IMR-90 (cell line): ENCODE results near the gene HAUS7. TPM values are rescaled to one million over a fixed set of nuclear protein-coding genes. Genes with fewer than 3 reads are reported as not detected.

Experiments
- ATAC-seq: fragments of 200-7000 bp; cut with Tn5 transposase; 2 replicates; pipeline ENCODE4 v1.9.1; 2020; ENCODE audit warnings: low read depth, mild to moderate bottlenecking, moderate library complexity
- Bru-seq: library from RNA; stranded (reverse); fragments of 400-500 nt; gene quantifications from one replicate; lab custom pipeline; 2021; lab: Mats Ljungman, UMichigan
- BruChase-seq, 2 experiments: library from RNA; stranded (reverse); fragments of 400-500 nt; gene quantifications; one replicate each; lab custom pipeline; 2021; lab: Mats Ljungman, UMichigan
- BruUV-seq: library from RNA; stranded (reverse); fragments of 400-500 nt; replicated peaks from 2 replicates; lab custom pipeline; 2021; lab: Mats Ljungman, UMichigan
- CTCF ChIA-PET: fragments of 300-600 bp; formaldehyde crosslinking; extraction: SDS; loops from one replicate; lab custom pipeline; 2021; ENCODE audit warnings: antibody characterized with exemption; lab: Yijun Ruan, JAX
- POLR2A ChIA-PET: fragments of 300-600 bp; sonication (Branson Sonifier 250); formaldehyde crosslinking; loops from one replicate; lab custom pipeline; 2022; ENCODE audit warnings: antibody characterized with exemption; ENCODE audit not compliant: unreplicated experiment; lab: Charles Lee
- DNase-seq: peaks from one replicate; pipeline ENCODE4 v3.0.0; 2013
- H2AFZ ChIP-seq: replicated peaks from 2 replicates; pipeline ENCODE3; 2013; ENCODE audit warnings: low read length, mild to moderate bottlenecking; ENCODE audit not compliant: poor library complexity
- H2AK5ac ChIP-seq: 2 replicates; pipeline ENCODE4 v1.6.1; 2013; ENCODE audit warnings: low read depth, low read length, inconsistent platforms
- H2AK9ac ChIP-seq: replicated peaks from 2 replicates; pipeline ENCODE3; 2013; ENCODE audit warnings: mild to moderate bottlenecking, low read depth, low read length, moderate library complexity; ENCODE audit not compliant: poor library complexity
- H2BK120ac ChIP-seq: 2 replicates; pipeline ENCODE4 v1.6.1; 2013; ENCODE audit warnings: low read depth, low read length, inconsistent platforms
- H2BK15ac ChIP-seq: 3 replicates; pipeline ENCODE4 v1.6.1; 2013; ENCODE audit warnings: low read depth, low read length, inconsistent platforms
- H2BK20ac ChIP-seq: 2 replicates; pipeline ENCODE4 v1.6.1; 2013; ENCODE audit warnings: low read depth, mild to moderate bottlenecking, inconsistent platforms, low read length, moderate library complexity
- H2BK5ac ChIP-seq: 2 replicates; pipeline ENCODE4 v1.6.1; 2013; ENCODE audit warnings: mild to moderate bottlenecking, low read depth, low read length, inconsistent platforms; ENCODE audit not compliant: poor library complexity, severe bottlenecking
- H3K14ac ChIP-seq: replicated peaks from 2 replicates; pipeline ENCODE4 v1.6.1; 2013; ENCODE audit warnings: low read depth, low read length, inconsistent platforms
- H3K18ac ChIP-seq: 2 replicates; pipeline ENCODE4 v1.6.1; 2013; ENCODE audit warnings: low read depth, low read length, control low read depth
- H3K23ac ChIP-seq: 2 replicates; pipeline ENCODE4 v1.6.1; 2013; ENCODE audit warnings: low read depth, low read length, inconsistent platforms
- H3K27ac ChIP-seq: 2 replicates; pipeline ENCODE4 v1.5.1; 2013; ENCODE audit warnings: mild to moderate bottlenecking, control low read depth, low read length; ENCODE audit not compliant: insufficient read depth
- H3K27me3 ChIP-seq: 2 replicates; pipeline ENCODE4 v1.6.1; 2013; ENCODE audit warnings: low read length; ENCODE audit not compliant: control insufficient read depth, insufficient read depth
- H3K36me3 ChIP-seq: 2 replicates; pipeline ENCODE4 v1.6.1; 2013; ENCODE audit warnings: low read length, mixed read lengths; ENCODE audit not compliant: control insufficient read depth, insufficient read depth
- H3K4ac ChIP-seq: 2 replicates; pipeline ENCODE4 v1.6.1; 2013; ENCODE audit warnings: low read depth, low read length, inconsistent platforms
- H3K4me1 ChIP-seq: 2 replicates; pipeline ENCODE4 v1.6.1; 2013; ENCODE audit warnings: low read length, mixed read lengths; ENCODE audit not compliant: control insufficient read depth, insufficient read depth
- H3K4me2 ChIP-seq: 2 replicates; pipeline ENCODE4 v1.6.1; 2013; ENCODE audit warnings: low read depth, mild to moderate bottlenecking, control low read depth, low read length, moderate library complexity
- H3K4me3 ChIP-seq: 2 replicates; pipeline ENCODE4 v1.5.1; 2013; ENCODE audit warnings: low read depth, mild to moderate bottlenecking, control low read depth, low read length, moderate library complexity; ENCODE audit not compliant: insufficient read depth
- H3K56ac ChIP-seq: 2 replicates; pipeline ENCODE4 v1.6.1; 2013; ENCODE audit warnings: low read length, inconsistent platforms; ENCODE audit not compliant: insufficient read depth; ENCODE audit errors: extremely low read depth
- H3K79me1 ChIP-seq, 2 experiments: 2 replicates each; pipeline ENCODE4 v1.6.1; 2013; ENCODE audit warnings: low read length in 2 of 2, inconsistent platforms in 1 of 2, low read depth in 1 of 2
- H3K9ac ChIP-seq: 2 replicates; pipeline ENCODE4 v1.6.1; 2013; ENCODE audit warnings: low read depth, low read length, control low read depth
- H3K9me1 ChIP-seq: 2 replicates; pipeline ENCODE4 v1.6.1; 2013; ENCODE audit warnings: low read length, inconsistent platforms; ENCODE audit not compliant: insufficient read depth
- H3K9me3 ChIP-seq: 2 replicates; pipeline ENCODE4 v1.6.1; 2013; ENCODE audit warnings: low read length; ENCODE audit not compliant: control insufficient read depth, insufficient read depth
- H4K20me1 ChIP-seq: 2 replicates; pipeline ENCODE4 v1.6.1; 2013; ENCODE audit warnings: low read length, inconsistent platforms; ENCODE audit not compliant: insufficient read depth
- H4K5ac ChIP-seq: 2 replicates; pipeline ENCODE4 v1.6.1; 2013; ENCODE audit warnings: mild to moderate bottlenecking, low read depth, low read length, control low read depth
- H4K8ac ChIP-seq, 2 experiments: 2 replicates each; pipeline ENCODE4 v1.6.1; 2013; ENCODE audit warnings: low read depth in 2 of 2, low read length in 2 of 2, control low read depth in 1 of 2, inconsistent platforms in 1 of 2
- H4K91ac ChIP-seq: 2 replicates; pipeline ENCODE4 v1.6.1; 2013; ENCODE audit warnings: low read depth, low read length, inconsistent platforms; ENCODE audit not compliant: insufficient read depth
- CTCF ChIP-seq: conservative IDR thresholded peaks from 2 replicates; pipeline ENCODE4 v1.5.1; 2012; ENCODE audit warnings: mild to moderate bottlenecking, low read depth, low read length, improper control_type of control experiment
- MAFK ChIP-seq: IDR thresholded peaks from 2 replicates; pipeline ENCODE4 v1.6.1; 2012; ENCODE audit warnings: low read depth, low read length, improper control_type of control experiment
- NFE2L2 ChIP-seq: fragments of 150-350 bp; IDR thresholded peaks from 2 replicates; pipeline ENCODE4 v1.6.1; 2016; ENCODE audit warnings: low read depth, mild to moderate bottlenecking, low read length
- RAD21 ChIP-seq: IDR thresholded peaks from 2 replicates; pipeline ENCODE4 v1.6.1; 2012; ENCODE audit warnings: low read length, improper control_type of control experiment
- SMC3 ChIP-seq: fragments of 150-350 bp; IDR thresholded peaks from 2 replicates; pipeline ENCODE4 v1.6.1; 2016; ENCODE audit warnings: low read depth, mild to moderate bottlenecking, antibody characterized with exemption, low read length, moderate library complexity
- WGBS, 2 experiments: methylation state at CpG; one replicate each; pipeline versions ENCODE4 v1.1.5 to v1.1.7; 2013; ENCODE audit warnings: missing lambda C conversion rate in 2 of 2; ENCODE audit not compliant: insufficient read length in 1 of 2; ENCODE audit errors: extremely low coverage in 2 of 2; 5-methylcytosine and 5-hydroxymethylcytosine counted together
- dilution Hi-C: fragments of 300-500 bp; cut with HindIII; formaldehyde crosslinking; loops from one replicate; pipeline ENCODE4 v1.14.3; 2018; ENCODE audit warnings: low sequenced_read_pairs; ENCODE audit not compliant: unreplicated experiment
- in situ Hi-C: fragments of 300-500 bp; cut with MboI; formaldehyde crosslinking; loops from 3 replicates; pipeline ENCODE4 v1.14.3; 2019; ENCODE audit warnings: low sequenced_read_pairs, inconsistent platforms, mixed read lengths
- intact Hi-C: fragments of 100-400 bp; cut with micrococcal nuclease; formaldehyde crosslinking; loops from 2 replicates; pipeline ENCODE4 v1.10.0; 2022
- long read RNA-seq: library from polyadenylated mRNA; unstranded; transcript quantifications from one replicate; pipeline ENCODE4 v2.0.0, GENCODE V29; 2021; ENCODE audit not compliant: unreplicated experiment
- polyA plus RNA-seq, 3 experiments: library from polyadenylated mRNA; depleted of rRNA; stranded (reverse); fragments of >200 nt; gene quantifications; 2 replicates each; pipeline ENCODE4 v1.2.3, GENCODE V29; 2012; ENCODE audit warnings: low replicate concordance in 1 of 3
- total RNA-seq: library from RNA; depleted of rRNA; stranded (reverse); fragments of >200 nt; gene quantifications from 2 replicates; pipeline ENCODE4 v1.2.3, GENCODE V29; 2012; rRNA removed

The HAUS7 gene
- total RNA-seq (10.8 TPM in 2 replicates), polyA plus RNA-seq (2012; rRNA removed) (25.9 and 27.7 TPM in 2 replicates), Bru-seq, nascent RNA (percentile 37 among the genes with signal in this experiment), BruChase-seq, experiment 1, labeled RNA remaining after a 6-hour chase (percentile 35 among the genes with signal in this experiment), BruChase-seq, experiment 2, labeled RNA remaining after a 2-hour chase (percentile 32 among the genes with signal in this experiment)
- 22.1 and 24.3 TPM in 2 replicates for polyA plus RNA-seq (2012; cell fraction: cytosol; rRNA removed)
- polyA plus RNA-seq (2012; cell fraction: nucleus; rRNA removed; ENCODE audit: low replicate concordance): 188 and 200 TPM in 2 replicates
- long read RNA-seq, transcript HAUS7-202 (10 exons, 1,363 nt): major isoform, 8 of 15 reads
- long read RNA-seq, partial matches to known transcripts: 0 of 15 reads
- long read RNA-seq, other reads (novel, unspliced or antisense): 7 of 15 reads

GRCh38 chrX:153470411-153471363 is at the start of gene HAUS7:
Gene HAUS7 (minus strand): TSS chrX:153470576. CDS start chrX:153470557, 19 bp downstream.
- no peaks in the 10 kb centered on the region for H3K9me3 ChIP-seq
- ChIA-PET CTCF (interaction anchor here (0.6 to 2.3 kb wide), 5 partner anchors 9 to 36 kb away, joined by 3 to 10 read pairs (median 7); partner anchors contain the start of gene BGN), POLR2A (interaction anchor here (0.6 kb wide), 1 partner anchor 24 kb away, joined by 3 read pairs; the partner anchor contains the start of gene BGN)
- H3K23ac ChIP-seq: no peak within 1 kb of the TSS
- peaks cover 17% of the 10 kb centered on the region for H3K4me1 ChIP-seq
- no peak for TF ChIP-seq NFE2L2
- TF ChIP-seq SMC3: peak; percentile 84
- peak; percentile 86 for TF ChIP-seq RAD21
- TF ChIP-seq CTCF: peak; percentile 98
- TF ChIP-seq MAFK: no peak
- DNase-seq (peak; percentile 84), ATAC-seq (peak; percentile 91)
- H3K79me1 ChIP-seq: peaks cover 0 to 11% of the 10 kb centered on the region in 2 experiments; a peak in 2 of 4 replicates
- dilution Hi-C loops (no loop called here), in situ Hi-C loops (loop anchor here (25.0 kb wide), 1 partner anchor 433 kb away; no protein-coding TSS in a partner anchor), intact Hi-C loops (loop anchor here (1.0 kb wide), 2 partner anchors 25 to 37 kb away; no protein-coding TSS in a partner anchor)
- no peak within 1 kb of the TSS; the same call in 1 of the 2 replicates for H3K56ac ChIP-seq
- H2BK20ac ChIP-seq: no peak within 1 kb of the TSS
- peak within 1 kb of the TSS; percentile 90 for H2AFZ ChIP-seq
- H2BK5ac ChIP-seq: no peak within 1 kb of the TSS
- H3K14ac ChIP-seq: no peak within 1 kb of the TSS
- H3K4ac ChIP-seq: peak within 1 kb of the TSS; percentile 72
- H3K4me3 ChIP-seq: peak within 1 kb of the TSS; percentile 75
- no peaks in the 10 kb centered on the region for H3K36me3 ChIP-seq
- BruUV-seq: no TSS peak
- H2BK120ac ChIP-seq: peak within 1 kb of the TSS; percentile 10; the same call in 1 of the 2 replicates
- no peaks in the 10 kb centered on the region for H3K27me3 ChIP-seq
- H3K27ac ChIP-seq: peak within 1 kb of the TSS; percentile 29
- peak within 1 kb of the TSS; percentile 49; the same call in 1 of the 2 replicates for H2AK5ac ChIP-seq
- peak within 1 kb of the TSS; percentile 44; the same call in 1 of the 2 replicates for H3K9ac ChIP-seq
- no peaks in the 10 kb centered on the region for H4K20me1 ChIP-seq
- H3K4me2 ChIP-seq: peak within 1 kb of the TSS; percentile 96
- H2AK9ac ChIP-seq: peak within 1 kb of the TSS; percentile 92
- peak within 1 kb of the TSS; percentile 39; the same call in 1 of the 2 replicates for H4K5ac ChIP-seq
- no peak within 1 kb of the TSS for H4K91ac ChIP-seq
- H3K9me1 ChIP-seq: 0 out of 2 replicates have a peak, but pooled peaks cover 6% of the 10 kb centered on the region
- H4K8ac ChIP-seq: peak within 1 kb of the TSS in 1 of 2 experiments; percentile 80; a peak in 2 of 4 replicates
- WGBS, 2 experiments: 44% methylated on average over 6 of the region's 70 CpGs; no CpG with 5 or more reads in 1 of the 2 experiments
- H3K18ac ChIP-seq: peak within 1 kb of the TSS; percentile 7; the same call in 1 of the 2 replicates
- H2BK15ac ChIP-seq: no peak within 1 kb of the TSS
